Measurements from ENCODE around the gene APBB1IP.

DNA sequence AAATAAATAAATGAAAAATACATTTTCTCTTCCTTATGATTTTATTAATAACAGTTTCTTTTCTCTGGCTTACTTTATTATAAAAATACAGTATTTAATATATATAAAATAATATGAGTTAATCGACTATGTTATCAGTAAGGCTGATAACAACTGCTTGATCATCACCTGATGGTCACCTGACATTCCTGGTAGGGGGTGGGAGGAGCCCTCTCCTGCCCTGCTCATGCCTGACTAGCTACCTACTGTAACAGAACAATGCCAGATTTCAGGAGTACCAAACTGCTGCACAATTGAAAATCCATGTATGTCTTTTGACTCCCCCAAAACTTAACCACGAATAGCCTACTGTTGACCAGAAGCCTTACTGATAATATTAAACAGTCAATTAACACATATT, 1.3 kb upstream of the APBB1IP start:
- TF ChIP-seq, protein P1, sequence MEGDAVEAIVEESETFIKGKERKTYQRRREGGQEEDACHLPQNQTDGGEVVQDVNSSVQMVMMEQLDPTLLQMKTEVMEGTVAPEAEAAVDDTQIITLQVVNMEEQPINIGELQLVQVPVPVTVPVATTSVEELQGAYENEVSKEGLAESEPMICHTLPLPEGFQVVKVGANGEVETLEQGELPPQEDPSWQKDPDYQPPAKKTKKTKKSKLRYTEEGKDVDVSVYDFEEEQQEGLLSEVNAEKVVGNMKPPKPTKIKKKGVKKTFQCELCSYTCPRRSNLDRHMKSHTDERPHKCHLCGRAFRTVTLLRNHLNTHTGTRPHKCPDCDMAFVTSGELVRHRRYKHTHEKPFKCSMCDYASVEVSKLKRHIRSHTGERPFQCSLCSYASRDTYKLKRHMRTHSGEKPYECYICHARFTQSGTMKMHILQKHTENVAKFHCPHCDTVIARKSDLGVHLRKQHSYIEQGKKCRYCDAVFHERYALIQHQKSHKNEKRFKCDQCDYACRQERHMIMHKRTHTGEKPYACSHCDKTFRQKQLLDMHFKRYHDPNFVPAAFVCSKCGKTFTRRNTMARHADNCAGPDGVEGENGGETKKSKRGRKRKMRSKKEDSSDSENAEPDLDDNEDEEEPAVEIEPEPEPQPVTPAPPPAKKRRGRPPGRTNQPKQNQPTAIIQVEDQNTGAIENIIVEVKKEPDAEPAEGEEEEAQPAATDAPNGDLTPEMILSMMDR (IDR thresholded peaks at IDR 0.05; ENCODE audit: insufficient read depth, low read length, poor library complexity, severe bottlenecking): no peak
- no peak for TF ChIP-seq EZH2phosphoT487 (conservative IDR thresholded peaks at IDR 0.05; ENCODE audit: low read length)
